OCI-LY7 (cell line): Measurements from ENCODE around the gene PLEKHH2. TPM values are rescaled to one million over a fixed set of nuclear protein-coding genes. Genes with fewer than 3 reads are reported as not detected.

Experiments used
- BruUV-seq: library from RNA; stranded (reverse); fragments of 400-500 nt; replicated peaks from 2 replicates; lab custom pipeline; 2021; lab: Mats Ljungman, UMichigan
- CTCF ChIA-PET: fragments of 300-600 bp; sonication (Branson Sonifier 250); formaldehyde crosslinking; loops from one replicate; lab custom pipeline; 2022; ENCODE audit warnings: antibody characterized with exemption; ENCODE audit not compliant: unreplicated experiment; lab: Charles Lee
- POLR2A ChIA-PET: fragments of 300-600 bp; sonication (Branson Sonifier 250); formaldehyde crosslinking; loops from one replicate; lab custom pipeline; 2022; ENCODE audit warnings: antibody characterized with exemption; lab: Charles Lee
- DNase-seq: peaks from one replicate; pipeline ENCODE4 v3.0.0-alpha.2; 2015; ENCODE audit warnings: low spot score
- H2AFZ ChIP-seq: fragments of 200-600 bp; sonication (generic), shearing (Covaris generic); 2 replicates; pipeline ENCODE4 v1.6.1; 2014; ENCODE audit warnings: mild to moderate bottlenecking, antibody characterized with exemption, low read length, moderate library complexity
- H3K27ac ChIP-seq: fragments of 200-600 bp; sonication (generic); 2 replicates; pipeline ENCODE4 v1.5.1; 2014; ENCODE audit warnings: mixed run types, low read depth, mild to moderate bottlenecking, moderate library complexity, low read length, inconsistent platforms; ENCODE audit not compliant: poor library complexity, severe bottlenecking
- H3K36me3 ChIP-seq: fragments of 200-600 bp; sonication (generic); 2 replicates; pipeline ENCODE4 v1.6.1; 2014; ENCODE audit warnings: mild to moderate bottlenecking, antibody characterized with exemption, low read length, moderate library complexity, mixed read lengths; ENCODE audit not compliant: insufficient read depth
- H3K4me1 ChIP-seq: fragments of 200-600 bp; sonication (generic); 2 replicates; pipeline ENCODE4 v1.5.1; 2014; ENCODE audit warnings: mild to moderate bottlenecking, low read length; ENCODE audit not compliant: insufficient read depth, poor library complexity, severe bottlenecking
- H3K4me2 ChIP-seq: fragments of 200-600 bp; sonication (generic); 2 replicates; pipeline ENCODE4 v1.6.1; 2014; ENCODE audit warnings: mild to moderate bottlenecking, low read length
- H3K4me3 ChIP-seq: fragments of 200-600 bp; sonication (generic); 2 replicates; pipeline ENCODE4 v1.5.1; 2014; ENCODE audit warnings: mild to moderate bottlenecking, low read depth, low read length; ENCODE audit not compliant: poor library complexity, severe bottlenecking
- H3K79me2 ChIP-seq: fragments of 200-600 bp; sonication (generic); 2 replicates; pipeline ENCODE4 v1.6.1; 2016; ENCODE audit warnings: low read depth, mild to moderate bottlenecking, low read length, moderate library complexity, mixed read lengths; ENCODE audit not compliant: insufficient read depth
- H3K9me2 ChIP-seq: fragments of 200-600 bp; sonication (generic); 2 replicates; pipeline ENCODE4 v1.6.1; 2016; ENCODE audit warnings: mild to moderate bottlenecking, low read length, mixed read lengths; ENCODE audit not compliant: insufficient read depth
- H3K9me3 ChIP-seq: fragments of 200-600 bp; sonication (generic); 2 replicates; pipeline ENCODE4 v1.6.1; 2014; ENCODE audit warnings: mild to moderate bottlenecking, mixed run types, low read length, mixed read lengths
- H4K20me1 ChIP-seq: fragments of 200-600 bp; sonication (generic); 2 replicates; pipeline ENCODE4 v1.6.1; 2014; ENCODE audit warnings: mild to moderate bottlenecking, antibody characterized with exemption, low read length, moderate library complexity, mixed read lengths; ENCODE audit not compliant: insufficient read depth
- EZH2phosphoT487 ChIP-seq: fragments of 200-600 bp; sonication (generic); IDR thresholded peaks from 2 replicates; pipeline ENCODE4 v1.6.1; 2018; ENCODE audit warnings: low read depth, borderline replicate concordance, mild to moderate bottlenecking, mixed run types, antibody characterized with exemption, low read length, moderate library complexity, mixed read lengths
- intact Hi-C: fragments of 100-400 bp; cut with micrococcal nuclease; formaldehyde crosslinking; loops from one replicate; pipeline ENCODE4 v1.10.0; 2022; ENCODE audit not compliant: unreplicated experiment
- total RNA-seq, 2 experiments: library from RNA; depleted of rRNA in 1 of 2; stranded (reverse); fragments of >200 nt in 1 of 2; shearing (Covaris generic) in 1 of 2; gene quantifications; 2 replicates each; pipeline ENCODE4 v1.2.3, GENCODE V29; 2014 to 2022
- TF ChIP-seq, protein P1 (sequence below): fragments of 200-600 bp; sonication (generic); conservative IDR thresholded peaks from 2 replicates; pipeline ENCODE4 v1.5.1; 2014; ENCODE audit warnings: mild to moderate bottlenecking, antibody characterized with exemption, low read length, moderate library complexity, mixed read lengths

Gene PLEKHH2
- total RNA-seq, 2 experiments from 2014 or later: 1.5 to 2.6 TPM

DNA sequence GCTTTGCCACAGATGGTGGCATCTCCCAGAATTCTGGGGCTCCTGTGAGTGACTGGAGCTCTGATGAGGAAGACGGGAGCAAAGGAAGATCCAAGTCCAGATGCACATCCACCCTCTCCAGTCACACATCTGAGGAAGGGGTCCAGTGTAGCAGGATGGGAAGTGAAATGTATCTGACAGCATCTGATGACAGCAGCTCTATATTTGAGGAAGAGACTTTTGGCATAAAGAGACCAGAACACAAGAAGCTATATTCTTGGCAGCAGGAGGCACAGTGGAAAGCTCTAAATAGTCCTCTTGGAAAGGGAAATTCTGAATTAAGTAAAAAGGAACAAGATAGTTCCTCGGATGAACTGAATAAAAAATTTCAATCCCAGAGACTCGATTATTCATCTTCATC lies 62.7 kb downstream of the PLEKHH2 start:
- Histone ChIP-seq H3K9me2 (no peaks in the 10 kb centered on the region), H3K9me3 (no peaks in the 10 kb centered on the region), H4K20me1 (no peaks in the 10 kb centered on the region), H2AFZ (no peak overlapping the region), H3K4me1 (no peaks in the 10 kb centered on the region), H3K4me3 (no peak overlapping the region), H3K79me2 (no peaks in the 10 kb centered on the region), H3K4me2 (no peak overlapping the region), H3K36me3 (no peaks in the 10 kb centered on the region), H3K27ac (no peak overlapping the region)
- TF ChIP-seq, protein P1, sequence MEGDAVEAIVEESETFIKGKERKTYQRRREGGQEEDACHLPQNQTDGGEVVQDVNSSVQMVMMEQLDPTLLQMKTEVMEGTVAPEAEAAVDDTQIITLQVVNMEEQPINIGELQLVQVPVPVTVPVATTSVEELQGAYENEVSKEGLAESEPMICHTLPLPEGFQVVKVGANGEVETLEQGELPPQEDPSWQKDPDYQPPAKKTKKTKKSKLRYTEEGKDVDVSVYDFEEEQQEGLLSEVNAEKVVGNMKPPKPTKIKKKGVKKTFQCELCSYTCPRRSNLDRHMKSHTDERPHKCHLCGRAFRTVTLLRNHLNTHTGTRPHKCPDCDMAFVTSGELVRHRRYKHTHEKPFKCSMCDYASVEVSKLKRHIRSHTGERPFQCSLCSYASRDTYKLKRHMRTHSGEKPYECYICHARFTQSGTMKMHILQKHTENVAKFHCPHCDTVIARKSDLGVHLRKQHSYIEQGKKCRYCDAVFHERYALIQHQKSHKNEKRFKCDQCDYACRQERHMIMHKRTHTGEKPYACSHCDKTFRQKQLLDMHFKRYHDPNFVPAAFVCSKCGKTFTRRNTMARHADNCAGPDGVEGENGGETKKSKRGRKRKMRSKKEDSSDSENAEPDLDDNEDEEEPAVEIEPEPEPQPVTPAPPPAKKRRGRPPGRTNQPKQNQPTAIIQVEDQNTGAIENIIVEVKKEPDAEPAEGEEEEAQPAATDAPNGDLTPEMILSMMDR: no peak
- no peak for TF ChIP-seq EZH2phosphoT487
- POLR2A ChIA-PET: interaction anchor here (0.6 to 0.9 kb wide), 4 partner anchors 16 to 55 kb away, joined by 3 to 4 read pairs (median 3); no protein-coding TSS in a partner anchor
- no peak for DNase-seq
- intact Hi-C loops: no loop called here
- no TSS peak for BruUV-seq
- CTCF ChIA-PET: no interaction called here

DNA sequence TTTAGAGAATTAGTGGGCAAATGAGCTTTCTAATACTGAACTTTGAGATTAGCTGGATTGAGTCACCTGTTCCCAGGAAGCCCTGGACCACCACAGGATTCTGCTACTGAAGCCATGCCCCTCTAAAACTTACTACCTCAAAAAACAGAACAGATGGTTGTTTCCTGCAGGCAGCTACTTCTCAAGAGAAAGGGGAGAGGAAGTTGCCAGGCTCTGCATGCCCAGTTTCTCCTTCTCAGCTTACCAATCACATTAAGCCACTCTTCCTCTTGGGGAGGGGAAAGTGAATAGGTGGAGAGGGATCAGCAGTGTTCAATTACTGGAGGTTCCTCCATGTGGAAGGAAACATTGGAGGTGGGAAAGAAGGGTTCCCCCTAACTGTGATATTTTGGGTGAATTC lies 64.1 kb downstream of the PLEKHH2 start:
- H3K4me3 ChIP-seq: no peak overlapping the region
- no peaks in the 10 kb centered on the region for H3K79me2 ChIP-seq
- no peaks in the 10 kb centered on the region for H3K36me3 ChIP-seq
- H3K9me2 ChIP-seq: no peaks in the 10 kb centered on the region
- BruUV-seq: no TSS peak
- POLR2A ChIA-PET: interaction anchor here (0.7 kb wide), 1 partner anchor 308 kb away, joined by 11 read pairs; no protein-coding TSS in a partner anchor
- no peak overlapping the region for H3K27ac ChIP-seq
- H2AFZ ChIP-seq: no peak overlapping the region
- H3K4me2 ChIP-seq: no peak overlapping the region
- H3K9me3 ChIP-seq: no peaks in the 10 kb centered on the region
- CTCF ChIA-PET: no interaction called here
- H4K20me1 ChIP-seq: no peaks in the 10 kb centered on the region
- intact Hi-C loops: no loop called here
- no peak for TF ChIP-seq EZH2phosphoT487
- TF ChIP-seq, protein P1: no peak
- no peak for DNase-seq
- no peaks in the 10 kb centered on the region for H3K4me1 ChIP-seq

DNA sequence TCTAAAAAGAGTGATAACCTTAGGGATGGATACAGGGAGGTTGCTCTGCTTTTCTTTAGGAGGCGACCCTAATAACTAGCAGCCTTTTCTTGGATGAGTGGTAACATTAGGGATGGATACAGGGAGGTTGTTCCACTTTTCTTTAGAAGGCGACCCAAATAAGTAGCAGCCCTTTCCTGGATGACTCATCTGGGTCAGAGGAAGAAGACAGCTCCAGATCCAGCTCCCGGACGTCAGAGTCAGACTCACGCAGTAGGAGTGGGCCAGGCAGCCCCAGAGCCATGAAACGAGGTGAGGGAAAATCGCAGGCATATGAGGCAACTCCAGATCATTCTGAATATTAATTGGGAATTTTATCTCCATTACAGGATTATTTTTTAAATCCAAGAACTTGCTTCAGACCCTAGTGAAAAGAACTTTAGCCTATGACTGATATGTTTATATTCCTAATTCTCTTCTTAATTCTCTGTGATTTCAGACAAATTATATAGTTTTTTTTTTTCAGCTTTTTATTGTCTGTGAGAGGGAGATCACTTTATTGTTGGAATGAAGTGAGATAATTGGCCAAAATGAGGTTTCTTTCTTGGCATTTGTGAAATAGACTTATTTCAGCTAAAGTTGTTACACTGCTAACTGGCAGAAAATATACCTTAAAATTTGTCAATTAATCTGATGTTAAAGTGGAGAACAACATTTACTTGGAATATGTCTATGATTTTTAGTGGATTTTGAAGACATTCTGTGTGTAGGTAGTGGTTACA lies 70.4 kb downstream of the PLEKHH2 start:
- DNase-seq: no peak
- Histone ChIP-seq H3K27ac (no peak overlapping the region), H3K4me3 (no peak overlapping the region), H3K79me2 (no peaks in the 10 kb centered on the region), H3K4me1 (no peaks in the 10 kb centered on the region), H3K9me3 (no peaks in the 10 kb centered on the region), H2AFZ (no peak overlapping the region), H3K36me3 (no peaks in the 10 kb centered on the region), H3K4me2 (no peak overlapping the region), H3K9me2 (no peaks in the 10 kb centered on the region), H4K20me1 (no peaks in the 10 kb centered on the region)
- TF ChIP-seq, protein P1: no peak
- no peak for TF ChIP-seq EZH2phosphoT487
- CTCF ChIA-PET: no interaction called here
- no TSS peak for BruUV-seq
- intact Hi-C loops: no loop called here
- POLR2A ChIA-PET: interaction anchor here (0.6 to 0.7 kb wide), 2 partner anchors 175 to 284 kb away, joined by 3 read pairs; no protein-coding TSS in a partner anchor
